T-cell (primary cell): ENCODE data around the gene TBC1D21. TPM values are rescaled to one million over a fixed set of nuclear protein-coding genes. Genes with fewer than 3 reads are reported as not detected.
A peak's percentile ranks its signal among the peaks of the same experiment; 100 is the strongest.

ENCODE experiments used
- ATAC-seq, 4 experiments: fragments of 200-7000 bp in 3 of 4; fragments of 150-1000 bp in 1 of 4; cut with Tn5 transposase; replicated peaks in 1 of 4; 1 replicate in 3 of 4; 2 replicates in 1 of 4; pipeline ENCODE4 v1.10.0; 2021; ENCODE audit warnings: moderate library complexity in 3 of 4, mild to moderate bottlenecking in 2 of 4, moderate number of reproducible peaks in 1 of 4
- CTCF ChIA-PET, 2 donors: fragments of 300-600 bp; sonication (Branson Sonifier 250); formaldehyde crosslinking; loops; one replicate each; lab custom pipeline; 2022; ENCODE audit warnings: antibody characterized with exemption in 2 of 2; lab: Charles Lee
- POLR2A ChIA-PET, 2 donors: fragments of 300-600 bp; sonication (Branson Sonifier 250); formaldehyde crosslinking; loops; one replicate each; lab custom pipeline; 2022; ENCODE audit warnings: antibody characterized with exemption in 2 of 2; lab: Charles Lee
- DNase-seq, 35 experiments: peaks; one replicate each; pipeline versions ENCODE4 v3.0.0 to v3.0.0-alpha.2; 2013 to 2023
- H3K27ac ChIP-seq: one replicate; pipeline ENCODE4 v1.5.1; 2013; ENCODE audit warnings: low read length
- H3K27me3 ChIP-seq, 2 experiments: replicated peaks in 1 of 2; 1 replicate in 1 of 2; 2 replicates in 1 of 2; pipeline versions ENCODE4 v1.6.1 to v1.7.0; 2013; ENCODE audit warnings: low read length in 1 of 2, mixed read lengths in 1 of 2; ENCODE audit not compliant: control insufficient read depth in 2 of 2, insufficient read depth in 2 of 2; ENCODE audit errors: extremely low read depth in 1 of 2
- H3K36me3 ChIP-seq, 2 donors: 1 replicate in 1 of 2; 2 replicates in 1 of 2; pipeline versions ENCODE4 v1.6.1 to v1.7.0; 2013; ENCODE audit warnings: low read length in 1 of 2; ENCODE audit not compliant: control insufficient read depth in 2 of 2, insufficient read depth in 1 of 2; ENCODE audit errors: extremely low read depth in 1 of 2
- H3K4me1 ChIP-seq, 2 experiments: 1 replicate in 1 of 2; 2 replicates in 1 of 2; pipeline versions ENCODE4 v1.6.1 to v1.7.0; 2013; ENCODE audit warnings: low read length in 2 of 2, mixed read lengths in 1 of 2; ENCODE audit not compliant: insufficient read depth in 2 of 2, control insufficient read depth in 1 of 2; ENCODE audit errors: extremely low read depth in 1 of 2
- H3K4me3 ChIP-seq, 2 donors: 1 replicate in 1 of 2; 2 replicates in 1 of 2; pipeline versions ENCODE4 v1.5.1 to v1.7.0; 2013; ENCODE audit warnings: mild to moderate bottlenecking in 2 of 2, low read length in 1 of 2, moderate library complexity in 1 of 2; ENCODE audit not compliant: control insufficient read depth in 1 of 2; ENCODE audit errors: extremely low read depth in 1 of 2
- H3K9me3 ChIP-seq: 2 replicates; pipeline ENCODE4 v1.7.0; 2013
- H3K27ac Mint-ChIP-seq, 2 donors: one replicate each; pipeline ENCODE4 v1.8.0; 2020 to 2021; ENCODE audit warnings: mild to moderate bottlenecking in 2 of 2, mixed read lengths in 2 of 2
- H3K27me3 Mint-ChIP-seq, 2 donors: one replicate each; pipeline ENCODE4 v1.8.0; 2021 to 2022; ENCODE audit warnings: mixed read lengths in 2 of 2
- H3K36me3 Mint-ChIP-seq: one replicate; pipeline ENCODE4 v1.8.0; 2021; ENCODE audit warnings: mixed read lengths
- H3K4me1 Mint-ChIP-seq, 3 donors: one replicate each; pipeline ENCODE4 v1.8.0; 2020 to 2022; ENCODE audit warnings: mixed read lengths in 3 of 3, mild to moderate bottlenecking in 1 of 3
- H3K4me3 Mint-ChIP-seq, 3 donors: one replicate each; pipeline ENCODE4 v1.8.0; 2020 to 2022; ENCODE audit warnings: mild to moderate bottlenecking in 3 of 3, mixed read lengths in 3 of 3, moderate library complexity in 3 of 3
- H3K9me3 Mint-ChIP-seq, 3 donors: one replicate each; pipeline ENCODE4 v1.8.0; 2020 to 2022; ENCODE audit warnings: mixed read lengths in 3 of 3
- WGBS: methylation state at CpG from one replicate; pipeline ENCODE4 v1.1.5; 2013; ENCODE audit warnings: missing lambda C conversion rate; ENCODE audit not compliant: insufficient coverage; 5-methylcytosine and 5-hydroxymethylcytosine counted together
- total RNA-seq, 35 experiments: library from RNA in 6 of 35; stranded (reverse) in 6 of 35; fragments of 120-200 nt in 1 of 35; gene quantifications; one replicate each; pipeline versions ENCODE4 v1.2.1 to v1.2.4 and lab custom pipeline; 2013 to 2026

TBC1D21 gene
- total RNA-seq (not detected), total RNA-seq (lab: John Stamatoyannopoulos, UW) (0 reads per million in 29 experiments)
- total RNA-seq (2013), result not detected

GRCh38 chr15:73873456-73873855 is at the start of gene TBC1D21:
TBC1D21 (plus strand) TSS chr15:73873564; CDS start chr15:73873710, 146 bp downstream.
- H3K9me3 ChIP-seq, result no peaks in the 10 kb centered on the region
- H3K27me3 ChIP-seq, result peaks cover 0 to 30% of the 10 kb centered on the region in 2 experiments
- Mint-ChIP-seq H3K27ac (no peak within 1 kb of the TSS), H3K9me3 (no peaks in the 10 kb centered on the region), H3K4me1 (no peaks in the 10 kb centered on the region), H3K27me3 (peaks cover 34 to 53% of the 10 kb centered on the region in 2 donors), H3K36me3 (no peaks in the 10 kb centered on the region), H3K4me3 (no peak within 1 kb of the TSS)
- 79% methylated on average over 2 of the region's 5 CpGs for WGBS
- no peak within 1 kb of the TSS for H3K27ac ChIP-seq
- ChIA-PET POLR2A (no interaction called here), CTCF (interaction anchor here (0.6 to 2.5 kb wide), 10 partner anchors 14 to 92 kb away, joined by 3 to 15 read pairs (median 3); no protein-coding TSS in a partner anchor)
- ATAC-seq (no peak), DNase-seq (peak in 1 of 35 experiments; percentile 10)
- H3K4me3 ChIP-seq, result no peak within 1 kb of the TSS
- H3K4me1 ChIP-seq, result no peaks in the 10 kb centered on the region
- H3K36me3 ChIP-seq, result no peaks in the 10 kb centered on the region

- ATAC-seq (no peak), DNase-seq (no peak)
- CTCF ChIA-PET, result no interaction called here
- H3K4me1 Mint-ChIP-seq, result no peaks in the 10 kb centered on the region
- no peaks in the 10 kb centered on the region for H3K36me3 Mint-ChIP-seq
- Histone ChIP-seq H3K9me3 (no peaks in the 10 kb centered on the region), H3K4me3 (no peak overlapping the region), H3K27me3 (peaks cover 4 to 20% of the 10 kb centered on the region in 2 experiments), H3K27ac (no peak overlapping the region), H3K4me1 (no peaks in the 10 kb centered on the region), H3K36me3 (no peaks in the 10 kb centered on the region)
- no peak overlapping the region for H3K27ac Mint-ChIP-seq
- WGBS, result 90% methylated on average over 2 of the region's 3 CpGs
- H3K9me3 Mint-ChIP-seq, result no peaks in the 10 kb centered on the region
- POLR2A ChIA-PET, result no interaction called here
- H3K27me3 Mint-ChIP-seq, result peaks cover 34 to 40% of the 10 kb centered on the region in 2 donors
- no peak overlapping the region for H3K4me3 Mint-ChIP-seq
Measured at GRCh38 chr15:73826711-73827251, 46.6 kb upstream of the TBC1D21 start.

- DNase-seq, result no peak
- ChIA-PET CTCF (no interaction called here), POLR2A (no interaction called here)
- peaks cover 4 to 27% of the 10 kb centered on the region in 2 experiments for H3K27me3 ChIP-seq
- H3K4me1 Mint-ChIP-seq, result no peaks in the 10 kb centered on the region
- no peaks in the 10 kb centered on the region for H3K9me3 Mint-ChIP-seq
- no peak overlapping the region for H3K4me3 ChIP-seq
- no peak overlapping the region for H3K27ac Mint-ChIP-seq
- H3K27ac ChIP-seq, result no peak overlapping the region
- H3K27me3 Mint-ChIP-seq, result peaks cover 33 to 48% of the 10 kb centered on the region in 2 donors
- no peaks in the 10 kb centered on the region for H3K9me3 ChIP-seq
- no peak overlapping the region for H3K4me3 Mint-ChIP-seq
- H3K36me3 ChIP-seq, result no peaks in the 10 kb centered on the region
- H3K36me3 Mint-ChIP-seq, result no peaks in the 10 kb centered on the region
- no CpG with 5 or more reads among the region's 2 CpGs for WGBS
- no peak for ATAC-seq
- no peaks in the 10 kb centered on the region for H3K4me1 ChIP-seq
Measured at GRCh38 chr15:73829523-73829922, 43.8 kb upstream of the TBC1D21 start.

GRCh38 chr15:73832657-73833056 is 40.7 kb upstream of the TBC1D21 start:
- ChIA-PET POLR2A (no interaction called here), CTCF (no interaction called here)
- no peak for DNase-seq
- H3K27ac ChIP-seq, result no peak overlapping the region
- no peaks in the 10 kb centered on the region for H3K4me1 Mint-ChIP-seq
- H3K27ac Mint-ChIP-seq, result no peak overlapping the region
- no CpG with 5 or more reads among the region's 1 CpG for WGBS
- no peaks in the 10 kb centered on the region for H3K36me3 ChIP-seq
- no peak for ATAC-seq
- H3K4me1 ChIP-seq, result no peaks in the 10 kb centered on the region
- no peaks in the 10 kb centered on the region for H3K9me3 ChIP-seq
- H3K36me3 Mint-ChIP-seq, result no peaks in the 10 kb centered on the region
- H3K4me3 Mint-ChIP-seq, result no peak overlapping the region
- H3K27me3 Mint-ChIP-seq, result peaks cover 36 to 53% of the 10 kb centered on the region in 2 donors
- no peaks in the 10 kb centered on the region for H3K9me3 Mint-ChIP-seq
- H3K27me3 ChIP-seq, result peaks cover 2 to 30% of the 10 kb centered on the region in 2 experiments
- H3K4me3 ChIP-seq, result no peak overlapping the region

GRCh38 chr15:73836845-73837244 is 36.5 kb upstream of the TBC1D21 start:
- no peak for ATAC-seq

GRCh38 chr15:73838831-73839426 is 34.4 kb upstream of the TBC1D21 start:
- 72% methylated on average over 10 of the region's 12 CpGs for WGBS
- Histone ChIP-seq H3K27ac (no peak overlapping the region), H3K36me3 (no peaks in the 10 kb centered on the region), H3K27me3 (peaks cover 0 to 40% of the 10 kb centered on the region in 2 experiments), H3K4me3 (no peak overlapping the region), H3K4me1 (no peaks in the 10 kb centered on the region), H3K9me3 (no peaks in the 10 kb centered on the region)
- Mint-ChIP-seq H3K9me3 (peaks cover 0 to 3% (median 3%) of the 10 kb centered on the region in 3 donors), H3K4me3 (no peak overlapping the region), H3K27ac (no peak overlapping the region), H3K4me1 (no peaks in the 10 kb centered on the region), H3K36me3 (no peaks in the 10 kb centered on the region), H3K27me3 (peaks cover 45 to 51% of the 10 kb centered on the region in 2 donors)
- CTCF ChIA-PET, result no interaction called here
- DNase-seq, result no peak
- POLR2A ChIA-PET, result no interaction called here
- ATAC-seq, result no peak

More at GRCh38 chr15:73836845-73837244, 36.5 kb upstream of the TBC1D21 start:
- Mint-ChIP-seq H3K27me3 (peaks cover 45 to 55% of the 10 kb centered on the region in 2 donors), H3K27ac (no peak overlapping the region), H3K36me3 (no peaks in the 10 kb centered on the region), H3K4me3 (no peak overlapping the region), H3K9me3 (no peaks in the 10 kb centered on the region), H3K4me1 (no peaks in the 10 kb centered on the region)
- ChIA-PET POLR2A (no interaction called here), CTCF (no interaction called here)
- Histone ChIP-seq H3K4me3 (no peak overlapping the region), H3K27me3 (peaks cover 0 to 43% of the 10 kb centered on the region in 2 experiments), H3K27ac (no peak overlapping the region), H3K36me3 (no peaks in the 10 kb centered on the region), H3K4me1 (no peaks in the 10 kb centered on the region), H3K9me3 (no peaks in the 10 kb centered on the region)
- WGBS, result 89% methylated on average over 3 of the region's 3 CpGs
- DNase-seq, result no peak
